H9 (cell line): ENCODE measurements around the gene THEM5. TPM values are rescaled to one million over a fixed set of nuclear protein-coding genes. Genes with fewer than 3 reads are reported as not detected.

Experiments
- DNase-seq: peaks from one replicate; pipeline ENCODE4 v3.0.0-alpha.2; 2017
- H2AFZ ChIP-seq: one replicate; pipeline ENCODE4 v1.6.1; 2013; ENCODE audit warnings: mild to moderate bottlenecking, low read length, control low read depth, moderate library complexity
- H2AK5ac ChIP-seq: 2 replicates; pipeline ENCODE4 v1.6.1; 2013; ENCODE audit warnings: low read length, control low read depth, mixed read lengths; ENCODE audit not compliant: insufficient read length
- H2BK120ac ChIP-seq: one replicate; pipeline ENCODE4 v1.6.1; 2013; ENCODE audit warnings: low read depth, mild to moderate bottlenecking, low read length, control low read depth, inconsistent platforms; ENCODE audit not compliant: poor library complexity, severe bottlenecking
- H2BK12ac ChIP-seq: 2 replicates; pipeline ENCODE4 v1.6.1; 2013; ENCODE audit warnings: low read length, control low read depth, mixed read lengths, low read depth; ENCODE audit not compliant: insufficient read length
- H2BK15ac ChIP-seq: 2 replicates; pipeline ENCODE4 v1.6.1; 2013; ENCODE audit warnings: low read depth, low read length, control low read depth
- H2BK20ac ChIP-seq: one replicate; pipeline ENCODE4 v1.6.1; 2013; ENCODE audit warnings: low read depth, mild to moderate bottlenecking, low read length, control low read depth, inconsistent platforms; ENCODE audit not compliant: poor library complexity, severe bottlenecking
- H2BK5ac ChIP-seq: 2 replicates; pipeline ENCODE4 v1.6.1; 2013; ENCODE audit warnings: low read length, control low read depth, mixed read lengths; ENCODE audit not compliant: insufficient read length
- H3K14ac ChIP-seq: 2 replicates; pipeline ENCODE4 v1.6.1; 2013; ENCODE audit warnings: low read length, control low read depth; ENCODE audit not compliant: insufficient read depth
- H3K18ac ChIP-seq: 2 replicates; pipeline ENCODE4 v1.6.1; 2013; ENCODE audit warnings: low read depth, mild to moderate bottlenecking, mixed read lengths, low read length, control low read depth; ENCODE audit not compliant: insufficient read length
- H3K23ac ChIP-seq: 2 replicates; pipeline ENCODE4 v1.6.1; 2013; ENCODE audit warnings: low read length, control low read depth, mixed read lengths, low read depth; ENCODE audit not compliant: insufficient read length
- H3K23me2 ChIP-seq: 2 replicates; pipeline ENCODE4 v1.6.1; 2013; ENCODE audit warnings: low read depth, mild to moderate bottlenecking, mixed read lengths, low read length, control low read depth; ENCODE audit not compliant: insufficient read length, poor library complexity, severe bottlenecking
- H3K27ac ChIP-seq: 2 replicates; pipeline ENCODE4 v1.5.1; 2013; ENCODE audit warnings: low read length, control low read depth, mixed read lengths, low read depth; ENCODE audit not compliant: insufficient read length
- H3K27me3 ChIP-seq: 2 replicates; pipeline ENCODE4 v1.6.1; 2013; ENCODE audit warnings: low read length, control low read depth, inconsistent platforms; ENCODE audit not compliant: insufficient read depth
- H3K4ac ChIP-seq: 2 replicates; pipeline ENCODE4 v1.6.1; 2013; ENCODE audit warnings: low read depth, mild to moderate bottlenecking, control low read depth, inconsistent platforms, low read length, moderate library complexity
- H3K4me1 ChIP-seq: 2 replicates; pipeline ENCODE4 v1.6.1; 2013; ENCODE audit warnings: low read length, control low read depth, inconsistent platforms; ENCODE audit not compliant: insufficient read depth
- H3K4me2 ChIP-seq: 2 replicates; pipeline ENCODE4 v1.6.1; 2013; ENCODE audit warnings: low read length, control low read depth, mixed read lengths; ENCODE audit not compliant: insufficient read length, insufficient read depth
- H3K56ac ChIP-seq: 2 replicates; pipeline ENCODE4 v1.6.1; 2013; ENCODE audit warnings: low read depth, mild to moderate bottlenecking, mixed read lengths, low read length, control low read depth; ENCODE audit not compliant: insufficient read length
- H3K79me1 ChIP-seq: 2 replicates; pipeline ENCODE4 v1.6.1; 2013; ENCODE audit warnings: low read depth, mild to moderate bottlenecking, moderate library complexity, low read length, control low read depth, inconsistent platforms; ENCODE audit not compliant: insufficient read depth, poor library complexity, severe bottlenecking
- H3K79me2 ChIP-seq: 2 replicates; pipeline ENCODE4 v1.6.1; 2013; ENCODE audit warnings: low read length, control low read depth, inconsistent platforms; ENCODE audit not compliant: insufficient read depth
- H3K9ac ChIP-seq: 2 replicates; pipeline ENCODE4 v1.6.1; 2013; ENCODE audit warnings: low read length, control low read depth, mixed read lengths; ENCODE audit not compliant: insufficient read length; ENCODE audit errors: extremely low read depth
- H3K9me3 ChIP-seq: one replicate; pipeline ENCODE4 v1.6.1; 2013; ENCODE audit warnings: low read depth, low read length, inconsistent platforms; ENCODE audit not compliant: control insufficient read depth
- H3T11ph ChIP-seq: one replicate; pipeline ENCODE4 v1.6.1; 2013; ENCODE audit warnings: mild to moderate bottlenecking, low read length, control low read depth, inconsistent platforms
- H4K20me1 ChIP-seq: one replicate; pipeline ENCODE4 v1.6.1; 2013; ENCODE audit not compliant: control insufficient read depth, insufficient read length, insufficient read depth
- H4K5ac ChIP-seq: 2 replicates; pipeline ENCODE4 v1.6.1; 2013; ENCODE audit warnings: low read depth, mild to moderate bottlenecking, mixed read lengths, low read length, control low read depth; ENCODE audit not compliant: insufficient read length
- H4K8ac ChIP-seq: replicated peaks from 2 replicates; pipeline ENCODE4 v1.6.1; 2013; ENCODE audit warnings: low read length, control low read depth, mixed read lengths, low read depth; ENCODE audit not compliant: insufficient read length
- H4K91ac ChIP-seq: 2 replicates; pipeline ENCODE4 v1.6.1; 2013; ENCODE audit warnings: low read depth, mild to moderate bottlenecking, moderate library complexity, mixed read lengths, low read length, control low read depth; ENCODE audit not compliant: insufficient read length
- H3K27ac Mint-ChIP-seq, 3 experiments: 2 replicates in 2 of 3; 3 replicates in 1 of 3; pipeline ENCODE4 v1.8.0; 2020 to 2021; ENCODE audit warnings: mixed read lengths in 3 of 3, mild to moderate bottlenecking in 1 of 3, moderate library complexity in 1 of 3
- H3K27me3 Mint-ChIP-seq: 2 replicates; pipeline ENCODE4 v1.8.0; 2021; ENCODE audit warnings: low read depth, mild to moderate bottlenecking, moderate library complexity, mixed read lengths
- H3K36me3 Mint-ChIP-seq, 3 experiments: 2 replicates in 2 of 3; 3 replicates in 1 of 3; pipeline ENCODE4 v1.8.0; 2020 to 2021; ENCODE audit warnings: low read depth in 3 of 3, mixed read lengths in 3 of 3; ENCODE audit not compliant: insufficient read depth in 1 of 3
- H3K4me1 Mint-ChIP-seq, 2 experiments: 2 replicates each; pipeline ENCODE4 v1.8.0; 2020; ENCODE audit warnings: mixed read lengths in 2 of 2
- H3K4me3 Mint-ChIP-seq, 2 experiments: 2 replicates in 1 of 2; 3 replicates in 1 of 2; pipeline ENCODE4 v1.8.0; 2020 to 2021; ENCODE audit warnings: mild to moderate bottlenecking in 2 of 2, mixed read lengths in 2 of 2, moderate library complexity in 1 of 2
- H3K9me3 Mint-ChIP-seq, 2 experiments: 2 replicates in 1 of 2; 3 replicates in 1 of 2; pipeline ENCODE4 v1.8.0; 2020; ENCODE audit warnings: mild to moderate bottlenecking in 2 of 2, mixed read lengths in 2 of 2, moderate library complexity in 1 of 2
- total RNA-seq: library from RNA; stranded (reverse); gene quantifications from 2 replicates; pipeline ENCODE4 v1.2.1, GENCODE V29; 2021
- TF ChIP-seq, protein P1 (sequence below): fragments of 200-600 bp; sonication (generic); conservative IDR thresholded peaks from 3 replicates; pipeline ENCODE4 v1.8.0; 2021; ENCODE audit warnings: antibody characterized with exemption, mild to moderate bottlenecking

Gene THEM5
- total RNA-seq, 1 experiment from 2014 or later = not detected

DNA sequence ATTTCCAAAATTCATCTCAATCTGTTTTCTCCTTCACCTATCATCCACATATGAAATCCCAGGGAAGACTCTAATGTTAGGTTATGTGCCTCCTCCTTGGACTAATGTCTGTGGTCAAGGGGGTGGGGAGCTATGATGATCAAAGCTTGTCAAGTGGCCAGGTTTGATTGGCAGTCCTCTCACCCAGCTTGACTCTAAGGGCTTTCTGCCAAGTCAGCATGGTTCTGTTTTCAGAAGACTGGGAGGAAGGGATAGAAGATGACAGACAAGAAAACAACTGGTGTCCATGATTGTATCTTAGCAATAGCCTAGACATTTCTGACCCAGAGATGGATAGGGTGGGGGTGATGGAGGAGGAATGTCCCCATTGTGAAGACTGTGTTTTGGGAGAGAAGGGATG, 9.1 kb upstream of the THEM5 start:
- Histone ChIP-seq H3K9ac (no peak overlapping the region), H4K5ac (no peak overlapping the region), H2BK120ac (no peak overlapping the region), H3K27me3 (peaks cover 37% of the 10 kb centered on the region), H3K4me2 (no peak overlapping the region), H2BK5ac (no peak overlapping the region), H3K23ac (no peak overlapping the region), H3K9me3 (no peaks in the 10 kb centered on the region), H2AFZ (no peak overlapping the region), H4K8ac (no peak overlapping the region), H2BK15ac (no peak overlapping the region), H3K79me1 (no peaks in the 10 kb centered on the region), H3K4ac (no peak overlapping the region), H3T11ph (no peak overlapping the region), H2AK5ac (no peak overlapping the region), H4K91ac (no peak overlapping the region), H2BK20ac (no peak overlapping the region), H3K79me2 (no peaks in the 10 kb centered on the region), H3K18ac (no peak overlapping the region), H3K56ac (no peak overlapping the region), H3K14ac (no peak overlapping the region), H3K27ac (no peak overlapping the region), H4K20me1 (no peaks in the 10 kb centered on the region), H3K4me1 (no peaks in the 10 kb centered on the region; the same call in 1 of the 2 replicates), H2BK12ac (no peak overlapping the region), H3K23me2 (no peaks in the 10 kb centered on the region)
- H3K27ac Mint-ChIP-seq = no peak overlapping the region
- no peak for DNase-seq
- no peak overlapping the region for H3K4me3 Mint-ChIP-seq
- peaks cover 19 to 25% of the 10 kb centered on the region in 2 experiments for H3K4me1 Mint-ChIP-seq
- H3K27me3 Mint-ChIP-seq = peaks cover 91% of the 10 kb centered on the region
- H3K36me3 Mint-ChIP-seq = no peaks in the 10 kb centered on the region
- TF ChIP-seq, protein P1, sequence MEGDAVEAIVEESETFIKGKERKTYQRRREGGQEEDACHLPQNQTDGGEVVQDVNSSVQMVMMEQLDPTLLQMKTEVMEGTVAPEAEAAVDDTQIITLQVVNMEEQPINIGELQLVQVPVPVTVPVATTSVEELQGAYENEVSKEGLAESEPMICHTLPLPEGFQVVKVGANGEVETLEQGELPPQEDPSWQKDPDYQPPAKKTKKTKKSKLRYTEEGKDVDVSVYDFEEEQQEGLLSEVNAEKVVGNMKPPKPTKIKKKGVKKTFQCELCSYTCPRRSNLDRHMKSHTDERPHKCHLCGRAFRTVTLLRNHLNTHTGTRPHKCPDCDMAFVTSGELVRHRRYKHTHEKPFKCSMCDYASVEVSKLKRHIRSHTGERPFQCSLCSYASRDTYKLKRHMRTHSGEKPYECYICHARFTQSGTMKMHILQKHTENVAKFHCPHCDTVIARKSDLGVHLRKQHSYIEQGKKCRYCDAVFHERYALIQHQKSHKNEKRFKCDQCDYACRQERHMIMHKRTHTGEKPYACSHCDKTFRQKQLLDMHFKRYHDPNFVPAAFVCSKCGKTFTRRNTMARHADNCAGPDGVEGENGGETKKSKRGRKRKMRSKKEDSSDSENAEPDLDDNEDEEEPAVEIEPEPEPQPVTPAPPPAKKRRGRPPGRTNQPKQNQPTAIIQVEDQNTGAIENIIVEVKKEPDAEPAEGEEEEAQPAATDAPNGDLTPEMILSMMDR = no peak
- H3K9me3 Mint-ChIP-seq = no peaks in the 10 kb centered on the region; a peak in 1 of 5 replicates
